NCI-H1105 (cell line): ENCODE data around the gene TENM4.

Source experiments
- DNase-seq: peaks from one replicate; lab custom pipeline; 2025; lab: John Stamatoyannopoulos, UW

The TENM4 gene

DNA sequence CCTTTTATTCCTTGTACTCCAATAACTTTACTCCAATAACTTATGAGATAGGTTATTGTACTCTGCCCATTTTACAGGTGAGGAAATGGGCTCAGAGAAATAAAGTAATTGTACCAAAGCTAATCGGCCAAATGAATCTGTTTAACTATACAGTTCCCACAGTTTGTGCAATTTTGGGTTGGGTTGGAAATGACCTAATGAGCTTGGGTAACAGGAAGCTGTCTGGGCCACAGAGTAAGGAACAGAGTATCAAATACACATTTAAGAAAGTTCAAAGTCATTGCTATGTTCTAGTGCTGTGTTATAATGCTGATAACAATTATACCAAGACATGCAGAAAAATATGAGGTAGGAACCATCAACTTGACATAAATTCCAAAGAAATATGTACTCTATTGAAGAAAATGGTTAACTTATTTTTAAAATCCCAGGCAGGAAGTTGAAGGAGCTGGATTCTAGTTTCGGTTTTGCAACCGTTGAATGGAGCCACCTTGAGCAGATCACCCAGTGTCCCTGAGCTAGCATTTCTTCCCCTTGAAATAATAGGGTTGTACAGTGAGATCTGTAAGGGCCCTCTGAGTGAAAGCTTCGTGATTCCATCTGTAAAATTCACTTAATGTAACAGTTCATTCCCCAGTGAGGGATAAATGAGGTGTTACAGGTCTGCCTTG is 505.3 kb downstream of the TENM4 start:
- no peak for DNase-seq

GRCh38 chr11:78933350-78933749 is 507.5 kb downstream of the TENM4 start:
- no peak for DNase-seq

- no peak for DNase-seq
Observed at GRCh38 chr11:78932757-78933156, 508.1 kb downstream of the TENM4 start.

- no peak for DNase-seq
Observed at GRCh38 chr11:78931891-78932290, 508.9 kb downstream of the TENM4 start.

GRCh38 chr11:78930810-78931523 is 509.9 kb downstream of the TENM4 start:
- no peak for DNase-seq

DNA sequence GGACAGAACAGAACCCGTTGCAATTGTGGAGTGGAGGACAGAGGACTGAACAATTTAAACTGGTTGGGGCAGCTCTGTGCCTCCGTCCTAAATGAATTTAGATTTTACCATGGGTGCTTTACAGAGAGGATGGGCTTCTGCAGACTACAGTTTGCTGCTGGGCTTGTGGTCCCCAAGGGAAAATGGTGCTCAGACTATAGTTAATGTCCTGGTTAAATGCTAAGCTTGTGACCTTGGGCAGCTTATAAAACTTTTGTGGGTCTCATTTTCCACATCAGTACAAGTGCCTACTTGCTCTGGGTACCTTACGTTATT is 511.0 kb downstream of the TENM4 start:
- DNase-seq = no peak

DNA sequence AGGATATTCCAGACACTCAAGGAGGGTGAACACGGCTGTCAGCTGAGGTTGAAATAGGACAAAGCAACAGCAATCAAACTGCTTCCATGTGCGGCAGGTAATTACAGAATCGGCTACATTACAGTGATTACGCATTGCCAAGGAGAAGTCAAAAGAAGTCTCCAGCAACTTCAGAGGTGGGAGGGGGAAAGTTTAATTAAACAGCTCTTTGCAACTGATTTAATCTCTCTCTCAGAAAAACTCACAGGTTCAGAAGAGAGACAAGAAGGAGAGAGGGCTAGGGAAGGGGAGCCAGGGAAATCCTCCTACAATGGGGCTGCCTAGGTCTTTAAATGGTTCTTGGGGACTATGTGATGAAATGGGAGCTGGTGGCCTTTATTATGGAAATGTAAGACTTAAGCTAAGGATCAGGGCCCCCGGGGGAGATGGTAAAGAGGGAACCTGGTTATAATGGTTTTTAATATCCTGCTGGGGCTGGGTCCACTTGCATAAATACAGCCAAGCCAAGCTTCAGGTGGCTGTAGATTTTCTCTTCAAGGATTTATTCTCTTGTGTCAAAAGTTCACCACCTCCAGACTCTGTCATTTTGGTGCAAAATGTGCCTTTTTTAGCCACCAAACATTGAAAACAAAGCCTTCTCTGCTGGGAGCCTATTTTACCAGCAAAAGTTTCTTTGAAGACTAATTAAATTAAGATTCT is 511.5 kb downstream of the TENM4 start:
- no peak for DNase-seq

DNA sequence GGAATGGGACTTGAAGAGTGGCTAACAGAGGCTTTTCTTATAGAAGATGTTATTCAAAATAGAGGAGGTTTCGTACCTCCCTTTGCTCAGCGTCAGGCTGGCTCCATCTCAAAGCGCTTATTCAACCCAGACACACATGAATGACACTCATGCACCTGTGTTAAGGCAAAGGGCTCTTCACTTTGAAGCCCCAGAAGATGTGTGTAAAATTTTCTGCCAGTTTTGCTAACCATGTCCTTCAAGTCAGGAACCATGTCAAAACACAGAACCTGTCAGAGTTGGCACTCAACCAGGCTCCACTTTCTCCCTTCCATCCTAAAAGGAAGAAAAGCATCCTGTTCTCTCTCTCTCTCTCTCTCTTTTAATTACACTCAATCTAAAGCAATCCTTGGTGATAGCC is 513.3 kb downstream of the TENM4 start:
- no peak for DNase-seq

GRCh38 chr11:78926633-78927338 is 514.0 kb downstream of the TENM4 start:
- no peak for DNase-seq

GRCh38 chr11:78925387-78925786 is 515.4 kb downstream of the TENM4 start:
- no peak for DNase-seq

GRCh38 chr11:78922859-78923625 is 517.8 kb downstream of the TENM4 start:
- DNase-seq = no peak

DNA sequence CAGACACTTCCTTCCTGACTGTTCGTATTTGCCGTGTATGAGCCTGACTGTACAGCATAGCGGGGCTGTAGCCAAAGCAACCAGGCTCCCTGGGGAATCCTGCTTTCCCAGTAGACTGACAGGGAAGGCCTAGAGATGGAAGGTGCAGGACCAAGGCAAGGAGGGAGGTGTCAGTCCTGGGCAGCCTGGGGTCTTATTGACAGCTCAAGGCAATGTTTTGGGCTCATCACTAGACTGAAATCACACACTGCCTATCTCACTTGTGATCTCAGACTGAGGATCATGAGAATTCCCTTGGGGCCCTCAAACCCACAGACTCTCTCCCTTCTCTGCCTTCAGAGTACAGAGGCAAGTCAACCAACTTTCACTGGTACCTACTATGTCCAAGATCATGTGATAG is 519.3 kb downstream of the TENM4 start:
- no peak for DNase-seq

GRCh38 chr11:78920329-78920728 is 520.5 kb downstream of the TENM4 start:
- no peak for DNase-seq

DNA sequence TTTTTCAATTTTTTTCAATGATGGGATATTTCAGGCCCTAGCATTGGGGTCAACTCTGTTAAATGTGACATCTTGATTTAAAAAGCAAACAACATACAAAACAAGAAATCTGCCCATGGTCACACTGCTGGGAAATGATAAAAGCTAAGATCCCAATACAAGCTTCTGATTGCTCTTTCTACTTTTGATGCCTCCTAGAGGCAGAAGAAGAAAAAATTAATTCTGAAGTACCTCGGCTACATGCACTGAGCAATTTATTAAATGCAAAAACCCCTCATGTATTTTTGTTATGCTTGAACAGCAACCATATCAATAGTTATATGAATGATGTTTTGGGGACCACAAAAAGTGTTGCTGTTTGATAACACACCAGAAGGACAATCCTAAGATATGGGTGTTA is 524.1 kb downstream of the TENM4 start:
- DNase-seq = no peak

- DNase-seq = no peak
Observed at GRCh38 chr11:78914503-78914902, 526.3 kb downstream of the TENM4 start.

DNA sequence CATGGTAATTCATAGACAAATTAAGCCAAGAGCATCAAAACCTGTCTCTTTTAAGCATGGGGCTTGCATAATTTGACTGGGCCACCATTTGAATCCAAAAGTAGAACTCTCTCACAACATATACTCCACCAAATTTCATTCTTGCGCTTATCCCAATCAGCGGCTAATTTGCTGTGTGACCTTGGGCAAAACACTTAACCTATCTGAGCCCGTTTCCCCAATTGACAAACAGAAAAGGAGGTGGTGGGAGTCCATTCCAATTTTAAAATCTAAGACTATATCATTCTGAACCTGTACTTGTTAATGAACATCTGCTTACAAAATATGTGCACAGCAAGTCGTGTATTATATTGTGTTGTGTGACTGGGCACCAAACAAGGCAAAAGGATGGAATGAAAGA is 528.1 kb downstream of the TENM4 start:
- no peak for DNase-seq

- DNase-seq = no peak
Observed at GRCh38 chr11:78910322-78910721, 530.5 kb downstream of the TENM4 start.

- no peak for DNase-seq
Observed at GRCh38 chr11:78909386-78909785, 531.4 kb downstream of the TENM4 start.

DNA sequence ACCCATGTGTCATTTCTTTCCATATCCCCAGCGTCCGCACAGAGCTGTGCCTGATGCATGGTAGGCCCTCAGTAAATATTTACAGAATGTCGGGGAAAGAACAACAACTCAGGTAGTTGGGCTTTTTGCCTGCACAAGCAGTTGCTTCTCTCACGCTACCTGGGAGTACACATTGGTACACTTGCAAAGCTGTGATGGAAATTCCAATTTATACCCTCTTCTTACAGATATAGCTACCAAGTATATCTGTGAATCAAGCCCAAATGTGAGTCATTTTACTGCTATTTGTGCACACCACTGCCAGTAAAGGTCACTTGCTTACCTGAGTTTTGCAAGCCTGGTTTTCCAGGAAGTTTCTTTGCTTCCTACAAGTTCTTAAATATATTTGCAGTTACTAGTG is 533.2 kb downstream of the TENM4 start:
- DNase-seq = no peak

DNA sequence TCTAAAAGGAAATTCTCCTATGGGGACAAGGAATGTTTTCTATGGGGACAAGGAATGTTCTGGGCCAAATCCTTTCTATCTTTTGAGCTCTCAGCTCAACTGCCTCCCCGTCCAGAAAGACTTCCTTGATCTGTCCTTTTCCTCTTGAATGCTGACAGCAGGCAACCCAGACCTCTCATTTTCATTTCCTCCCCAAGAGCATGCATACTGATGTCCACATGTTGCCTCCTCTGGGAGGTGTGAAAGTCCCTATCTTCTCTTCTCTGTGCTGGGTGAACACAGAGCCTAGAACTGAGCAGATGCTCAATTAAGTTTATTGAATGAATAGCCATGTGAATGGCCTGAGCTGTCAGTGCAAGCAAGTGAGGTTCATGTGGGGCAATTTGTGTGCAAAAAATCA is 534.3 kb downstream of the TENM4 start:
- DNase-seq = no peak

DNA sequence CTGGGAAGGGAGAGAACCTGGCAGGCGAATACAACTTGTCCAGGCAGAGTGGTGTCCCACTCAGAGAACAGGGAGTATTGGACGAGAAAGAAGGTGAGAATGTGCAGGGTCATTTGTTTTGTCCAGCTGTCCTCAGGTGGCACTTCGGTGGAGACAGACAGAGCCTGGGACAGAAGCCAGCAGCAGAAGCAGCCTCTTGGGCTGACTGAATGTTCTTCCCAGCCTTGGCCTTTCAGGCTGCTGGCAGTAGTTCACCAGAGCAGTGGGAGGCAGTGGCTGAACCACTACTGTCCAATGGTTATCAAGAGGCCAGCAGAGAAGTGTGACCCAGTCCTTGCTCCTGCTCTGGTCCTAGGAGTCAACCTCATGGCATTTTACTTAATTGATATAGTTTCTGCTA is 535.1 kb downstream of the TENM4 start:
- DNase-seq = no peak
